HFF-Myc (cell line): ENCODE results near the gene INSC.

Experiments used
- DNase-seq: peaks from one replicate; pipeline ENCODE4 v3.0.0-alpha.2; 2011; ENCODE audit warnings: low read depth; ENCODE audit errors: extremely low read depth
- H3K4me3 ChIP-seq: replicated peaks from 2 replicates; pipeline ENCODE4 v1.5.1; 2011; ENCODE audit warnings: low read depth, mild to moderate bottlenecking, control low read depth, low read length
- TF ChIP-seq, protein P1 (sequence below): IDR thresholded peaks from 2 replicates; pipeline ENCODE4 v1.5.1; 2012; ENCODE audit warnings: mild to moderate bottlenecking, low read depth, low read length, control low read depth; ENCODE audit errors: missing control alignments

Gene INSC

GRCh38 chr11:15196704-15197103, 82.0 kb downstream of the INSC start:
- TF ChIP-seq, protein P1, sequence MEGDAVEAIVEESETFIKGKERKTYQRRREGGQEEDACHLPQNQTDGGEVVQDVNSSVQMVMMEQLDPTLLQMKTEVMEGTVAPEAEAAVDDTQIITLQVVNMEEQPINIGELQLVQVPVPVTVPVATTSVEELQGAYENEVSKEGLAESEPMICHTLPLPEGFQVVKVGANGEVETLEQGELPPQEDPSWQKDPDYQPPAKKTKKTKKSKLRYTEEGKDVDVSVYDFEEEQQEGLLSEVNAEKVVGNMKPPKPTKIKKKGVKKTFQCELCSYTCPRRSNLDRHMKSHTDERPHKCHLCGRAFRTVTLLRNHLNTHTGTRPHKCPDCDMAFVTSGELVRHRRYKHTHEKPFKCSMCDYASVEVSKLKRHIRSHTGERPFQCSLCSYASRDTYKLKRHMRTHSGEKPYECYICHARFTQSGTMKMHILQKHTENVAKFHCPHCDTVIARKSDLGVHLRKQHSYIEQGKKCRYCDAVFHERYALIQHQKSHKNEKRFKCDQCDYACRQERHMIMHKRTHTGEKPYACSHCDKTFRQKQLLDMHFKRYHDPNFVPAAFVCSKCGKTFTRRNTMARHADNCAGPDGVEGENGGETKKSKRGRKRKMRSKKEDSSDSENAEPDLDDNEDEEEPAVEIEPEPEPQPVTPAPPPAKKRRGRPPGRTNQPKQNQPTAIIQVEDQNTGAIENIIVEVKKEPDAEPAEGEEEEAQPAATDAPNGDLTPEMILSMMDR = no peak
- no peak overlapping the region for H3K4me3 ChIP-seq
- no peak for DNase-seq

- H3K4me3 ChIP-seq = no peak overlapping the region
- DNase-seq = no peak
- TF ChIP-seq, protein P1 = no peak
Measured at GRCh38 chr11:15197696-15198095, 83.0 kb downstream of the INSC start.

DNA sequence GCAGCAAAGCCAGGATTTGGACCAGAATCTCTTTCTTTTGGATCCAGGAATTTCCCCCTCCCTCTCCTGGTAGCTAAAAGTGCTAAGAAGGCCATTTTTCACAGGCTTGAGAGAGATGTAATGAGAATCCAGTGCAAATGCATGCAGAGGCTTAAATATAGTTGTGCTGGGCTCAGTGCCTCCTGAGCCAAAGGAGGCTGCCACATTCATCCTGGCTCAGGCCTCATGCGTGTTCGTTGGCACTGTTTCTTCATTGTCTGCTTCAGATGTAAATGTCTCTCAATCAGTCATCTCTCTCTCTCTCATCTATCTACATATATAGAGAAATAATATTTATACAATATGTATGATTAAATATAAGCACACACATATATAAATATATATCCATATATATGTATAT, 83.6 kb downstream of the INSC start:
- no peak for DNase-seq
- TF ChIP-seq, protein P1 = no peak
- no peak overlapping the region for H3K4me3 ChIP-seq

GRCh38 chr11:15199693-15200092, 85.0 kb downstream of the INSC start:
- DNase-seq = no peak
- H3K4me3 ChIP-seq = no peak overlapping the region
- TF ChIP-seq, protein P1 = no peak

DNA sequence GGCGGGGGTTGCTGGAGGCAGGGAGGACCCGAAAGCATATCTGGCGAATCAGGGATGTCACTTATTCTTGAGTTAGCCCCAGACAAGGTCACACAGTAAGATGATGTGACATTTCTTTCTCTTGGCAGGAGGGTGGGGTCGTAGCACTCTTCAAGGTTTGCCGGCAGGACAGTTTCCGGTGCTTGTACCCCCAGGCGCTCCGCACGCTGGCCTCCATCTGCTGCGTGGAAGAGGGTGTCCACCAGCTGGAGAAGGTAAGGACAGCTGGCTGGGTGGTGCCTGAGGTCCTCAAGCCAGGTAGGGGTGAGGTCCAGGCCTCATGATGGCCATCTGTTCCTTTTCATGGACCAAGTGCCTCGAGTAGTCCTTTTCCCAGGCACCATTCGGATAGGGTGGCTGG, 86.0 kb downstream of the INSC start:
- TF ChIP-seq, protein P1 = no peak
- no peak overlapping the region for H3K4me3 ChIP-seq
- no peak for DNase-seq

DNA sequence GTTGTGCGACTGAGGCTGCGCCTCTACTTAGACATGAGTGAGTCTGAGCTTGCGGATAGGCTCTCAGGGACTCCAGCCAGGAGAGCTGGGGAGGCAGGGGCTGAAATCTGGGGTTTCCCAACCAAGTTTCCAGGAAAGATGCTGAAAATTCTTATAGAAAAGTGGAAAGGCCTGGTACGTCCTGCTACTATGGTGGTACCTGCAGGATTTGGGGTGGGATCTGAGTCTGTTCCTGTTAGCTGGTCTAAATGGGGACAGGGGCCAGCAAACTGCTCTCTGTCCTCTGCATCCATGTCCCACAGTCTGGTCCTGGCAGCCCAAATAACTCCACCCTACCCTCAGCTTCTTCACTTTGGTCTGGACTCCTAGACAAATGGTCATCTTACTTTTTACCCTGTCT, 86.9 kb downstream of the INSC start:
- DNase-seq = no peak
- TF ChIP-seq, protein P1 = no peak
- H3K4me3 ChIP-seq = no peak overlapping the region

- TF ChIP-seq, protein P1 = no peak
- DNase-seq = no peak
- no peak overlapping the region for H3K4me3 ChIP-seq
Measured at GRCh38 chr11:15202626-15203025, 87.9 kb downstream of the INSC start.
